ENCODE results near the gene RANBP10.
"Not testable (repeated sequence)": the region's sequence is repeated elsewhere in the genome, so short reads cannot be mapped to it uniquely, and the experiment has no call there.

The RANBP10 gene

GRCh38 chr16:67842509-67843342, 36.4 kb upstream of the RANBP10 start:
- Histone ChIP-seq H3K4me3 (ENCODE audit: low read length) (peak overlapping the region; percentile 90), H3K9me3 (ENCODE audit: insufficient read depth, low read depth, low read length) (no peaks in the 10 kb centered on the region), H3K36me3 (ENCODE audit: insufficient read depth, low read depth, low read length) (no peaks in the 10 kb centered on the region), H3K9ac (ENCODE audit: low read depth, low read length) (peak overlapping the region; percentile 87; the same call in 1 of the 2 replicates), H3K4me1 (ENCODE audit: insufficient read depth, low read length) (peaks cover 33% of the 10 kb centered on the region), H3K27ac (ENCODE audit: low read length) (no peak overlapping the region), H3K27me3 (ENCODE audit: insufficient read depth, low read length) (no peaks in the 10 kb centered on the region)

GRCh38 chr16:67841816-67842508, 35.6 kb upstream of the RANBP10 start, which contains the start of gene THAP11:
TSS of gene THAP11 (plus strand) at chr16:67842320. CDS start at chr16:67842555, 235 bp downstream.
- H3K9ac ChIP-seq (ENCODE audit: low read depth, low read length), result peak within 1 kb of the TSS; percentile 87
- peak within 1 kb of the TSS; percentile 90 for H3K4me3 ChIP-seq (ENCODE audit: low read length)
- H3K36me3 ChIP-seq (ENCODE audit: insufficient read depth, low read depth, low read length), result no peaks in the 10 kb centered on the region
- H3K27me3 ChIP-seq (ENCODE audit: insufficient read depth, low read length), result no peaks in the 10 kb centered on the region
- no peaks in the 10 kb centered on the region for H3K9me3 ChIP-seq (ENCODE audit: insufficient read depth, low read depth, low read length)
- peaks cover 32% of the 10 kb centered on the region for H3K4me1 ChIP-seq (ENCODE audit: insufficient read depth, low read length)
- peak within 1 kb of the TSS; percentile 73 for H3K27ac ChIP-seq (ENCODE audit: low read length)

- Histone ChIP-seq H3K27me3 (ENCODE audit: insufficient read depth, low read length) (no peaks in the 10 kb centered on the region), H3K4me1 (ENCODE audit: insufficient read depth, low read length) (peaks cover 32% of the 10 kb centered on the region), H3K9me3 (ENCODE audit: insufficient read depth, low read depth, low read length) (no peaks in the 10 kb centered on the region), H3K27ac (ENCODE audit: low read length) (no peak overlapping the region), H3K4me3 (ENCODE audit: low read length) (peak overlapping the region; percentile 90; the same call in 1 of the 2 replicates), H3K9ac (ENCODE audit: low read depth, low read length) (peak overlapping the region; percentile 87; the same call in 1 of the 2 replicates), H3K36me3 (ENCODE audit: insufficient read depth, low read depth, low read length) (no peaks in the 10 kb centered on the region)
These were observed 34.9 kb upstream of the RANBP10 start for GRCh38 chr16:67841198-67841815.

GRCh38 chr16:67837811-67838210, 31.5 kb upstream of the RANBP10 start:
- Histone ChIP-seq H3K4me3 (ENCODE audit: low read length) (no peak overlapping the region), H3K9ac (ENCODE audit: low read depth, low read length) (no peak overlapping the region), H3K27me3 (ENCODE audit: insufficient read depth, low read length) (no peaks in the 10 kb centered on the region), H3K4me1 (ENCODE audit: insufficient read depth, low read length) (peaks cover 8% of the 10 kb centered on the region; the same call in 1 of the 2 replicates), H3K36me3 (ENCODE audit: insufficient read depth, low read depth, low read length) (no peaks in the 10 kb centered on the region), H3K27ac (ENCODE audit: low read length) (no peak overlapping the region), H3K9me3 (ENCODE audit: insufficient read depth, low read depth, low read length) (no peaks in the 10 kb centered on the region)

GRCh38 chr16:67837190-67837589, 30.8 kb upstream of the RANBP10 start:
- H3K4me1 ChIP-seq (ENCODE audit: insufficient read depth, low read length); H3K9ac ChIP-seq (ENCODE audit: low read depth, low read length); H3K9me3 ChIP-seq (ENCODE audit: insufficient read depth, low read depth, low read length); H3K36me3 ChIP-seq (ENCODE audit: insufficient read depth, low read depth, low read length); H3K27me3 ChIP-seq (ENCODE audit: insufficient read depth, low read length); H3K27ac ChIP-seq (ENCODE audit: low read length); H3K4me3 ChIP-seq (ENCODE audit: low read length): not testable (repeated sequence)

- Histone ChIP-seq H3K4me3 (ENCODE audit: low read length) (peak overlapping the region; percentile 67), H3K9me3 (ENCODE audit: insufficient read depth, low read depth, low read length) (no peaks in the 10 kb centered on the region), H3K36me3 (ENCODE audit: insufficient read depth, low read depth, low read length) (peaks cover 32% of the 10 kb centered on the region), H3K9ac (ENCODE audit: low read depth, low read length) (peak overlapping the region; percentile 86; the same call in 1 of the 2 replicates), H3K4me1 (ENCODE audit: insufficient read depth, low read length) (peaks cover 3% of the 10 kb centered on the region; the same call in 1 of the 2 replicates), H3K27ac (ENCODE audit: low read length) (no peak overlapping the region), H3K27me3 (ENCODE audit: insufficient read depth, low read length) (no peaks in the 10 kb centered on the region)
These were observed 27.9 kb upstream of the RANBP10 start for GRCh38 chr16:67834242-67834614.

GRCh38 chr16:67833415-67834241, 27.3 kb upstream of the RANBP10 start:
- Histone ChIP-seq H3K9me3 (ENCODE audit: insufficient read depth, low read depth, low read length) (no peaks in the 10 kb centered on the region), H3K36me3 (ENCODE audit: insufficient read depth, low read depth, low read length) (peaks cover 37% of the 10 kb centered on the region), H3K27ac (ENCODE audit: low read length) (no peak overlapping the region), H3K27me3 (ENCODE audit: insufficient read depth, low read length) (no peaks in the 10 kb centered on the region), H3K9ac (ENCODE audit: low read depth, low read length) (peak overlapping the region; percentile 86), H3K4me3 (ENCODE audit: low read length) (peak overlapping the region; percentile 67), H3K4me1 (ENCODE audit: insufficient read depth, low read length) (peaks cover 3% of the 10 kb centered on the region; the same call in 1 of the 2 replicates)

GRCh38 chr16:67833030-67833414, 26.7 kb upstream of the RANBP10 start:
- Histone ChIP-seq H3K4me1 (ENCODE audit: insufficient read depth, low read length) (peaks cover 3% of the 10 kb centered on the region; the same call in 1 of the 2 replicates), H3K36me3 (ENCODE audit: insufficient read depth, low read depth, low read length) (peaks cover 43% of the 10 kb centered on the region), H3K27me3 (ENCODE audit: insufficient read depth, low read length) (no peaks in the 10 kb centered on the region), H3K27ac (ENCODE audit: low read length) (no peak overlapping the region), H3K4me3 (ENCODE audit: low read length) (peak overlapping the region; percentile 67), H3K9ac (ENCODE audit: low read depth, low read length) (peak overlapping the region; percentile 86), H3K9me3 (ENCODE audit: insufficient read depth, low read depth, low read length) (no peaks in the 10 kb centered on the region)

GRCh38 chr16:67828651-67829050, 22.3 kb upstream of the RANBP10 start:
- no peak overlapping the region for H3K9ac ChIP-seq (ENCODE audit: low read depth, low read length)
- peaks cover 62% of the 10 kb centered on the region for H3K36me3 ChIP-seq (ENCODE audit: insufficient read depth, low read depth, low read length)

GRCh38 chr16:67825906-67826305, 19.5 kb upstream of the RANBP10 start:
- H3K4me1 ChIP-seq (ENCODE audit: insufficient read depth, low read length), result no peaks in the 10 kb centered on the region
- H3K27ac ChIP-seq (ENCODE audit: low read length), result no peak overlapping the region
- H3K9ac ChIP-seq (ENCODE audit: low read depth, low read length), result no peak overlapping the region
- H3K36me3 ChIP-seq (ENCODE audit: insufficient read depth, low read depth, low read length), result peaks cover 48% of the 10 kb centered on the region
- no peak overlapping the region for H3K4me3 ChIP-seq (ENCODE audit: low read length)
- H3K9me3 ChIP-seq (ENCODE audit: insufficient read depth, low read depth, low read length), result no peaks in the 10 kb centered on the region
- H3K27me3 ChIP-seq (ENCODE audit: insufficient read depth, low read length), result no peaks in the 10 kb centered on the region

More at GRCh38 chr16:67828651-67829050, 22.3 kb upstream of the RANBP10 start:
- Histone ChIP-seq H3K9me3 (ENCODE audit: insufficient read depth, low read depth, low read length) (no peaks in the 10 kb centered on the region), H3K4me3 (ENCODE audit: low read length) (no peak overlapping the region), H3K27ac (ENCODE audit: low read length) (no peak overlapping the region), H3K4me1 (ENCODE audit: insufficient read depth, low read length) (no peaks in the 10 kb centered on the region), H3K27me3 (ENCODE audit: insufficient read depth, low read length) (no peaks in the 10 kb centered on the region)

GRCh38 chr16:67825119-67825518, 18.8 kb upstream of the RANBP10 start:
- Histone ChIP-seq H3K27ac (ENCODE audit: low read length) (no peak overlapping the region), H3K27me3 (ENCODE audit: insufficient read depth, low read length) (no peaks in the 10 kb centered on the region), H3K36me3 (ENCODE audit: insufficient read depth, low read depth, low read length) (peaks cover 40% of the 10 kb centered on the region), H3K4me3 (ENCODE audit: low read length) (no peak overlapping the region), H3K4me1 (ENCODE audit: insufficient read depth, low read length) (no peaks in the 10 kb centered on the region), H3K9ac (ENCODE audit: low read depth, low read length) (no peak overlapping the region), H3K9me3 (ENCODE audit: insufficient read depth, low read depth, low read length) (no peaks in the 10 kb centered on the region)

Data from iPS-20b (cell line).